ENCODE data around the gene PERCC1. TPM values are rescaled to one million over a fixed set of nuclear protein-coding genes. Genes with fewer than 3 reads are reported as not detected.

Gene PERCC1
- total RNA-seq, 1 experiment from 2014 or later = not detected

- H3K4me3 ChIP-seq (ENCODE audit: low read depth, low read length, poor library complexity, severe bottlenecking) = peak overlapping the region; percentile 58
- DNase-seq (ENCODE audit: low spot score) = no peak
- H3K36me3 ChIP-seq (ENCODE audit: insufficient read depth, low read length, poor library complexity, severe bottlenecking) = no peaks in the 10 kb centered on the region
- H3K27me3 ChIP-seq (replicated peaks; ENCODE audit: insufficient read depth, low read depth, low read length, poor library complexity) = no peaks in the 10 kb centered on the region
- intact Hi-C loops (cut with micrococcal nuclease; ENCODE audit: unreplicated experiment) = no loop called here
- no peaks in the 10 kb centered on the region for H3K9me3 ChIP-seq (ENCODE audit: low read depth, low read length, poor library complexity, severe bottlenecking)
- CTCF ChIA-PET = no interaction called here
- H3K27ac ChIP-seq (ENCODE audit: low read depth, low read length, poor library complexity, severe bottlenecking) = no peak overlapping the region
- TF ChIP-seq CTCF (conservative IDR thresholded peaks at IDR 0.05; ENCODE audit: low read depth, low read length) (no peak), EZH2 (IDR thresholded peaks at IDR 0.05; ENCODE audit: borderline replicate concordance, low read depth, low read length, poor library complexity, severe bottlenecking) (no peak)
- POLR2A ChIA-PET (ENCODE audit: low non-redundant PET) = no interaction called here
- BruUV-seq (replicated peaks) = no TSS peak
- H3K4me1 ChIP-seq (ENCODE audit: insufficient read depth, low read length, poor library complexity, severe bottlenecking) = peaks cover 7% of the 10 kb centered on the region
These were observed 23.1 kb upstream of the PERCC1 start for GRCh38 chr16:1407753-1408152.

- H3K27me3 ChIP-seq (replicated peaks; ENCODE audit: insufficient read depth, low read depth, low read length, poor library complexity) = no peaks in the 10 kb centered on the region
- H3K4me1 ChIP-seq (ENCODE audit: insufficient read depth, low read length, poor library complexity, severe bottlenecking) = peaks cover 7% of the 10 kb centered on the region
- DNase-seq (ENCODE audit: low spot score) = peak; percentile 93
- peak overlapping the region; percentile 54 for H3K27ac ChIP-seq (ENCODE audit: low read depth, low read length, poor library complexity, severe bottlenecking)
- BruUV-seq (replicated peaks) = no TSS peak
- no peaks in the 10 kb centered on the region for H3K36me3 ChIP-seq (ENCODE audit: insufficient read depth, low read length, poor library complexity, severe bottlenecking)
- ChIA-PET CTCF (no interaction called here), POLR2A (ENCODE audit: low non-redundant PET) (no interaction called here)
- no peaks in the 10 kb centered on the region for H3K9me3 ChIP-seq (ENCODE audit: low read depth, low read length, poor library complexity, severe bottlenecking)
- peak overlapping the region; percentile 58 for H3K4me3 ChIP-seq (ENCODE audit: low read depth, low read length, poor library complexity, severe bottlenecking)
- TF ChIP-seq EZH2 (IDR thresholded peaks at IDR 0.05; ENCODE audit: borderline replicate concordance, low read depth, low read length, poor library complexity, severe bottlenecking) (no peak), CTCF (conservative IDR thresholded peaks at IDR 0.05; ENCODE audit: low read depth, low read length) (no peak)
- intact Hi-C loops (cut with micrococcal nuclease; ENCODE audit: unreplicated experiment) = no loop called here
These were observed 22.6 kb upstream of the PERCC1 start for GRCh38 chr16:1408171-1408837.

- no peak for TF ChIP-seq EZH2 (IDR thresholded peaks at IDR 0.05; ENCODE audit: borderline replicate concordance, low read depth, low read length, poor library complexity, severe bottlenecking)
- no peak for TF ChIP-seq CTCF (conservative IDR thresholded peaks at IDR 0.05; ENCODE audit: low read depth, low read length)
- peaks cover 5% of the 10 kb centered on the region for H3K4me1 ChIP-seq (ENCODE audit: insufficient read depth, low read length, poor library complexity, severe bottlenecking)
- intact Hi-C loops (cut with micrococcal nuclease; ENCODE audit: unreplicated experiment) = no loop called here
- no peak for DNase-seq (ENCODE audit: low spot score)
- no peak overlapping the region for H3K4me3 ChIP-seq (ENCODE audit: low read depth, low read length, poor library complexity, severe bottlenecking)
- ChIA-PET POLR2A (ENCODE audit: low non-redundant PET) (no interaction called here), CTCF (no interaction called here)
- H3K27ac ChIP-seq (ENCODE audit: low read depth, low read length, poor library complexity, severe bottlenecking) = no peak overlapping the region
- no peaks in the 10 kb centered on the region for H3K27me3 ChIP-seq (replicated peaks; ENCODE audit: insufficient read depth, low read depth, low read length, poor library complexity)
- no peaks in the 10 kb centered on the region for H3K36me3 ChIP-seq (ENCODE audit: insufficient read depth, low read length, poor library complexity, severe bottlenecking)
- H3K9me3 ChIP-seq (ENCODE audit: low read depth, low read length, poor library complexity, severe bottlenecking) = no peaks in the 10 kb centered on the region
- BruUV-seq (replicated peaks) = TSS peak; percentile 8
These were observed 18.0 kb upstream of the PERCC1 start for GRCh38 chr16:1412847-1413246.

Data from A673 (cell line).